Progenitor cell of endocrine pancreas (in vitro differentiated cells): ENCODE results near the gene ECSCR. TPM values are rescaled to one million over a fixed set of nuclear protein-coding genes. Genes with fewer than 3 reads are reported as not detected.
"Not testable (repeated sequence)": the region's sequence is repeated elsewhere in the genome, so short reads cannot be mapped to it uniquely, and the experiment has no call there.

ENCODE experiments used
- DNase-seq: peaks from one replicate; pipeline ENCODE4 v3.0.0; 2021; ENCODE audit warnings: low spot score; ENCODE audit not compliant: unreplicated experiment
- H3K27ac Mint-ChIP-seq: 2 replicates; pipeline ENCODE4 v1.8.0; 2021; ENCODE audit warnings: mild to moderate bottlenecking, moderate library complexity, mixed read lengths
- H3K27me3 Mint-ChIP-seq: 2 replicates; pipeline ENCODE4 v1.8.0; 2021; ENCODE audit warnings: mixed read lengths
- H3K36me3 Mint-ChIP-seq: 2 replicates; pipeline ENCODE4 v1.8.0; 2022; ENCODE audit warnings: mixed read lengths; ENCODE audit not compliant: insufficient read depth
- H3K4me1 Mint-ChIP-seq: 2 replicates; pipeline ENCODE4 v1.8.0; 2021; ENCODE audit warnings: low read depth, mixed read lengths
- H3K4me3 Mint-ChIP-seq: 2 replicates; pipeline ENCODE4 v1.8.0; 2021; ENCODE audit warnings: low read depth, mild to moderate bottlenecking, moderate library complexity, mixed read lengths
- H3K9me3 Mint-ChIP-seq: 2 replicates; pipeline ENCODE4 v1.8.0; 2021; ENCODE audit warnings: low read depth, mixed read lengths
- CTCF ChIP-seq: fragments of 200-600 bp; sonication (generic); IDR thresholded peaks from one replicate; pipeline ENCODE4 v1.5.0; 2021; ENCODE audit warnings: antibody characterized with exemption, mild to moderate bottlenecking; ENCODE audit not compliant: unreplicated experiment
- total RNA-seq: library from RNA; stranded (reverse); gene quantifications from 2 replicates; pipeline ENCODE4 v1.2.1, GENCODE V29; 2021

Gene ECSCR
- total RNA-seq, 1 donor from 2014 or later, result not detected

GRCh38 chr5:139494832-139495231 lies 32.3 kb upstream of the ECSCR start:
- no peaks in the 10 kb centered on the region for H3K4me1 Mint-ChIP-seq
- no peaks in the 10 kb centered on the region for H3K36me3 Mint-ChIP-seq
- DNase-seq, result no peak
- H3K27me3 Mint-ChIP-seq, result peaks cover 3% of the 10 kb centered on the region
- no peak overlapping the region for H3K27ac Mint-ChIP-seq
- TF ChIP-seq CTCF, result no peak
- no peak overlapping the region for H3K4me3 Mint-ChIP-seq
- H3K9me3 Mint-ChIP-seq, result no peaks in the 10 kb centered on the region

GRCh38 chr5:139494256-139494655 lies 31.7 kb upstream of the ECSCR start:
- Mint-ChIP-seq H3K4me1 (no peaks in the 10 kb centered on the region), H3K36me3 (no peaks in the 10 kb centered on the region), H3K4me3 (no peak overlapping the region), H3K27me3 (peaks cover 3% of the 10 kb centered on the region), H3K27ac (no peak overlapping the region), H3K9me3 (no peaks in the 10 kb centered on the region)
- no peak for TF ChIP-seq CTCF
- no peak for DNase-seq

- H3K36me3 Mint-ChIP-seq, result no peaks in the 10 kb centered on the region
- no peak for TF ChIP-seq CTCF
- DNase-seq, result no peak
- H3K27me3 Mint-ChIP-seq, result peaks cover 3% of the 10 kb centered on the region
- no peak overlapping the region for H3K4me3 Mint-ChIP-seq
- H3K4me1 Mint-ChIP-seq, result no peaks in the 10 kb centered on the region
- H3K27ac Mint-ChIP-seq, result no peak overlapping the region
- no peaks in the 10 kb centered on the region for H3K9me3 Mint-ChIP-seq
Observed at GRCh38 chr5:139492700-139493192, 30.2 kb upstream of the ECSCR start.

GRCh38 chr5:139488260-139488659 lies 25.7 kb upstream of the ECSCR start:
- Mint-ChIP-seq H3K9me3 (no peaks in the 10 kb centered on the region), H3K4me1 (no peaks in the 10 kb centered on the region), H3K36me3 (no peaks in the 10 kb centered on the region), H3K4me3 (no peak overlapping the region), H3K27me3 (peaks cover 4% of the 10 kb centered on the region), H3K27ac (no peak overlapping the region)
- no peak for TF ChIP-seq CTCF
- DNase-seq, result no peak

GRCh38 chr5:139486201-139486600 lies 23.7 kb upstream of the ECSCR start:
- no peak for DNase-seq
- H3K4me1 Mint-ChIP-seq, result no peaks in the 10 kb centered on the region
- no peak overlapping the region for H3K4me3 Mint-ChIP-seq
- peaks cover 4% of the 10 kb centered on the region for H3K27me3 Mint-ChIP-seq
- no peak overlapping the region for H3K27ac Mint-ChIP-seq
- H3K36me3 Mint-ChIP-seq, result no peaks in the 10 kb centered on the region
- TF ChIP-seq CTCF, result no peak
- no peaks in the 10 kb centered on the region for H3K9me3 Mint-ChIP-seq

GRCh38 chr5:139482890-139483208 lies 20.3 kb upstream of the ECSCR start:
- H3K27ac Mint-ChIP-seq, H3K27me3 Mint-ChIP-seq, H3K9me3 Mint-ChIP-seq, H3K4me1 Mint-ChIP-seq, H3K36me3 Mint-ChIP-seq, DNase-seq, H3K4me3 Mint-ChIP-seq: not testable (repeated sequence)
